ENCODE measurements around the gene PSMD6.

The PSMD6 gene

GRCh38 chr3:64008487-64009351, 14.6 kb downstream of the PSMD6 start:
- no peaks in the 10 kb centered on the region for H3K27me3 ChIP-seq (replicated peaks; ENCODE audit: control insufficient read depth, insufficient read depth, low read length)
- TF ChIP-seq, protein P1, sequence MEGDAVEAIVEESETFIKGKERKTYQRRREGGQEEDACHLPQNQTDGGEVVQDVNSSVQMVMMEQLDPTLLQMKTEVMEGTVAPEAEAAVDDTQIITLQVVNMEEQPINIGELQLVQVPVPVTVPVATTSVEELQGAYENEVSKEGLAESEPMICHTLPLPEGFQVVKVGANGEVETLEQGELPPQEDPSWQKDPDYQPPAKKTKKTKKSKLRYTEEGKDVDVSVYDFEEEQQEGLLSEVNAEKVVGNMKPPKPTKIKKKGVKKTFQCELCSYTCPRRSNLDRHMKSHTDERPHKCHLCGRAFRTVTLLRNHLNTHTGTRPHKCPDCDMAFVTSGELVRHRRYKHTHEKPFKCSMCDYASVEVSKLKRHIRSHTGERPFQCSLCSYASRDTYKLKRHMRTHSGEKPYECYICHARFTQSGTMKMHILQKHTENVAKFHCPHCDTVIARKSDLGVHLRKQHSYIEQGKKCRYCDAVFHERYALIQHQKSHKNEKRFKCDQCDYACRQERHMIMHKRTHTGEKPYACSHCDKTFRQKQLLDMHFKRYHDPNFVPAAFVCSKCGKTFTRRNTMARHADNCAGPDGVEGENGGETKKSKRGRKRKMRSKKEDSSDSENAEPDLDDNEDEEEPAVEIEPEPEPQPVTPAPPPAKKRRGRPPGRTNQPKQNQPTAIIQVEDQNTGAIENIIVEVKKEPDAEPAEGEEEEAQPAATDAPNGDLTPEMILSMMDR (IDR thresholded peaks at IDR 0.05; ENCODE audit: insufficient read depth, low read length, poor library complexity, severe bottlenecking), result no peak
- H3K4me3 ChIP-seq (replicated peaks; ENCODE audit: low read depth, low read length), result no peak overlapping the region
- DNase-seq (ENCODE audit: extremely low read depth, insufficient read length), result no peak
- peaks cover 18% of the 10 kb centered on the region for H3K36me3 ChIP-seq (ENCODE audit: control insufficient read depth, insufficient read depth, low read length)

- Histone ChIP-seq H3K36me3 (ENCODE audit: control insufficient read depth, insufficient read depth, low read length) (peaks cover 17% of the 10 kb centered on the region), H3K4me3 (replicated peaks; ENCODE audit: low read depth, low read length) (no peak overlapping the region)
- DNase-seq (ENCODE audit: extremely low read depth, insufficient read length), result no peak
Observed at GRCh38 chr3:64008017-64008416, 15.3 kb downstream of the PSMD6 start.

DNA sequence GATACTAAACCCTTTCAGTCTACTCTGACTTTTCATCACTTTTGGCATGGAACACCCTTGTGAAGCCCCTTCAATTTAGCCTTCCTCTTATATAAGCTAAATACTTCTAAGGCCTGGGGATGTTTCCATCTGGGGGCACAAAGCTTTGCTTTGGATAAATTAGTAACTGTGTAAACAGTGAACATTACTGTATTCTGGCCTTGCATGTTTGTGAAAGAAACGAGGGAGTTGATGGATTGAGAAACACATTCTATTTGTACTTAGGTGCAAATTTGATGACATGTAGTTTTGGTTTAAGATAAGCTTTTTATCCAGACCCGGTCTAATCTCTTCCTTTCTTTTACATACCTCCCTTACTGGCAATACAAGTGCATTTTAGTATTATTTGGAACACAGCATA, 19.7 kb downstream of the PSMD6 start:
- TF ChIP-seq, protein P1 (IDR thresholded peaks at IDR 0.05; ENCODE audit: insufficient read depth, low read length, poor library complexity, severe bottlenecking), result no peak
- Histone ChIP-seq H3K4me3 (replicated peaks; ENCODE audit: low read depth, low read length) (no peak overlapping the region), H3K27me3 (replicated peaks; ENCODE audit: control insufficient read depth, insufficient read depth, low read length) (no peaks in the 10 kb centered on the region), H3K36me3 (ENCODE audit: control insufficient read depth, insufficient read depth, low read length) (peaks cover 10% of the 10 kb centered on the region)
- no peak for DNase-seq (ENCODE audit: extremely low read depth, insufficient read length)

More at GRCh38 chr3:64008017-64008416, 15.3 kb downstream of the PSMD6 start:
- H3K27me3 ChIP-seq (replicated peaks; ENCODE audit: control insufficient read depth, insufficient read depth, low read length), result no peaks in the 10 kb centered on the region
- TF ChIP-seq, protein P1 (IDR thresholded peaks at IDR 0.05; ENCODE audit: insufficient read depth, low read length, poor library complexity, severe bottlenecking), result no peak

- Histone ChIP-seq H3K36me3 (ENCODE audit: control insufficient read depth, insufficient read depth, low read length) (peaks cover 9% of the 10 kb centered on the region), H3K4me3 (replicated peaks; ENCODE audit: low read depth, low read length) (no peak overlapping the region), H3K27me3 (replicated peaks; ENCODE audit: control insufficient read depth, insufficient read depth, low read length) (no peaks in the 10 kb centered on the region)
- TF ChIP-seq, protein P1 (IDR thresholded peaks at IDR 0.05; ENCODE audit: insufficient read depth, low read length, poor library complexity, severe bottlenecking), result no peak
- DNase-seq (ENCODE audit: extremely low read depth, insufficient read length), result no peak
Observed at GRCh38 chr3:64002233-64002632, 21.1 kb downstream of the PSMD6 start.

DNA sequence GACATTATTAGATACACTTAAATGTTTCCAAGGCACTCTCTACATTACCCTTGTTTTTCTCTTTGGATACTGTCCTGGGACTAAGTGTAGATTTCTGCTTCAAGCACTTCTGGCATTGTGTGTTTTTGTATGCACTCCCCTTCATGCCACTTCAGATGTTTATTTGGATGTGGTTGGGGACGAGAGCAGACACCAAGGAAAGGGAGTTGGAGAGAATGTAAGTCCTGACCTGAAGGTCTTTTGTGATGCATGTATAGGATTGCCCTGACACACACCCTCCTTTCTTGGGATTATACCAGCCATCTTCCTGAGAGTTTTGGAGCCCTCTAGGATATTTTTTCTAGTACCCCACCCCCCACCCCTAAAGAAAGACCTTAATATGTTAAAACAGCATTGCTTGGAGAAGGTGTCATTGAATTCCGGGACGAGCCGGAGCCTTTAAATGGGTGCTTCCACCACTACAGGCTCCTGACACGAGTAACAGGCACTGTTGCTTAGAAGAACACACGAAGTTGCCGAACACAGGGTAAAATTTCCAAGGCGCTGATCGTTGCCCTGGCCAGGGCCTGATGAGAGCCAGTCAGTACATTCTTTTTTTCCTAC, 22.7 kb downstream of the PSMD6 start:
- Histone ChIP-seq H3K27me3 (replicated peaks; ENCODE audit: control insufficient read depth, insufficient read depth, low read length) (no peaks in the 10 kb centered on the region), H3K36me3 (ENCODE audit: control insufficient read depth, insufficient read depth, low read length) (peaks cover 14% of the 10 kb centered on the region)
- TF ChIP-seq, protein P1 (IDR thresholded peaks at IDR 0.05; ENCODE audit: insufficient read depth, low read length, poor library complexity, severe bottlenecking), result no peak

More for the DNA sequence above, 22.7 kb downstream of the PSMD6 start:
- no peak overlapping the region for H3K4me3 ChIP-seq (replicated peaks; ENCODE audit: low read depth, low read length)
- DNase-seq (ENCODE audit: extremely low read depth, insufficient read length), result no peak
